NCI-H2196 treated with DMSO at 0.1 percent for 48 hours (cell line): ENCODE measurements around the gene MAML2.

ENCODE experiments used
- DNase-seq: peaks from one replicate; lab custom pipeline; 2025; ENCODE audit not compliant: unreplicated experiment; lab: John Stamatoyannopoulos, UW

MAML2 gene

DNA sequence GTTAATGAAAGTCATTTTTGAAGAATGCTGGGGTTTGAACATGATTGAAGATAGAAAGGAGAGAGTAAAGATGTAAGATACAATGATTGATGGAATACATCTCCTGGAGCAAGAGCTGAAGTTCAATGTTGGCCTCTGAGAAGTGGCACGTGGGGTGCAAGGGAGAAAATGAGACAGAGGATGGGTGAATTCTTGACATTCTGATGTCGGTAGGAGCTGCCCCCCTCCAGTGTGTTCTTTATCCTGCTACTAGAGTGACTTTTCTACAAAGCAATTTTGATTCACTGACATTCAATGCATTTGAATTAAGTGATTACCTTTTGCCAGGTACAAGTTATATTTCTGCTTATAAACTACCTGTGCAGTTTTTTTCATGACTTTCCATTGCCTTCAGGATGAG is 260.1 kb downstream of the MAML2 start:
- no peak for DNase-seq

DNA sequence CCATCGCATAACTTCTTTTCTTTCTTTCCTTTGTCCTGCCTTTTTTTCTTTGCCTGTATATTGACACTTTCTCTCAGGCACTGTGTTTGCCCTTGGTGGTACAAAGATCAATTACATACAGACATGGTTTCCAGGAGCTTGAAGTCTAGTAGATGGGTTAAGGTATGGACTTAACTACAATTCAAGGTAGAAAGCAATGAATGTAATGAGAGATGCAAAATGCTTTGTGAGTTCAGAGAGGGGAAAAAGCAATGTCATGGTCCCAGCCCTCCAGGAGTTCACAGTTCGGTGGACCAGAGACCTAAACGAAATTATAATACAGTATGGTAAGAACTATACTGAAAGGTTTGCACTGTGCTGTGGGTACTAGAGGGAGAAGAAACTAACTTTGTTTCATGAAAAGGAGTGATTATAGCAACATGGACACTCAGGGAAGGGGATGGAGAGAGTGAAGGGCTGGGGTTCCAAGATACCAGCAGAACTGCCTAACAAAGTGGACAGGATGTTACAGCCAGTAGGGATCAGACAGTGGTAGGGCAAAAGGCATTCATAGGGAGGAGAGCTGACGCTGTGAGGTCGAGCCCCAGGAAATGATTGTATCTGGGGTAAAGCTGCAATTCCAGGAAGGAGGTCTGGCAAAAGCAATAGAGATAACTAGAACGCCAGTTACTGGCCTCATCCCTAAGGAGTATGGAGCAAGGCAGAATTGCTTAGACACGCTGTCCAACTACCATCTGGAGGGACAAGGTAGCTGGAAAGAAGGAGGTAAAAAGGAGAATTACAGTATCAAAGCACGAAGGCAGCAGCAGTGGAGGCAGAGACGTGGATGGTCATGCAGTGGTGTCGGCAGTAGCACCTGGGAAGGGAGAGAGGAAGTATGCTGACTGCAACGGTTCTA is 260.7 kb downstream of the MAML2 start:
- DNase-seq = no peak

DNA sequence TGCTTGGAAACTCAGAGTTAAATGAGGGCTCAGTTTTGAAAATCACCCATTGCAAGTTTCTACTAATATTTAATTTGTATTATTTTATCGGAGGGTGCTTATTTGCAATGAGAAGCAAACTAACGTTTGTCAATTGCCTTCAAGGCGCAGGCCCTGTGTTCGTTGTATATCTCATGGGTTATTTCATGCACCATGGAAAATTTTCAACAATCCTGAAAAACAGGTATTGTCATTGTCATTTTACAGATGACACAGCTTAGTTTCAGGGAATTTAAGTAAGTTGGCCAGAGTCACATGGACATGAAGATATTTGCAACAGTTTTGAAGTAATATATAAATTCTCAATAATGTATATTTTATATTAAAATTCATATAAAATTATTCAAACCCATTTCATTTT is 261.4 kb downstream of the MAML2 start:
- DNase-seq = no peak

GRCh38 chr11:96079691-96080090 is 263.3 kb downstream of the MAML2 start:
- DNase-seq = no peak

GRCh38 chr11:96075532-96075959 is 267.4 kb downstream of the MAML2 start:
- DNase-seq = no peak

DNA sequence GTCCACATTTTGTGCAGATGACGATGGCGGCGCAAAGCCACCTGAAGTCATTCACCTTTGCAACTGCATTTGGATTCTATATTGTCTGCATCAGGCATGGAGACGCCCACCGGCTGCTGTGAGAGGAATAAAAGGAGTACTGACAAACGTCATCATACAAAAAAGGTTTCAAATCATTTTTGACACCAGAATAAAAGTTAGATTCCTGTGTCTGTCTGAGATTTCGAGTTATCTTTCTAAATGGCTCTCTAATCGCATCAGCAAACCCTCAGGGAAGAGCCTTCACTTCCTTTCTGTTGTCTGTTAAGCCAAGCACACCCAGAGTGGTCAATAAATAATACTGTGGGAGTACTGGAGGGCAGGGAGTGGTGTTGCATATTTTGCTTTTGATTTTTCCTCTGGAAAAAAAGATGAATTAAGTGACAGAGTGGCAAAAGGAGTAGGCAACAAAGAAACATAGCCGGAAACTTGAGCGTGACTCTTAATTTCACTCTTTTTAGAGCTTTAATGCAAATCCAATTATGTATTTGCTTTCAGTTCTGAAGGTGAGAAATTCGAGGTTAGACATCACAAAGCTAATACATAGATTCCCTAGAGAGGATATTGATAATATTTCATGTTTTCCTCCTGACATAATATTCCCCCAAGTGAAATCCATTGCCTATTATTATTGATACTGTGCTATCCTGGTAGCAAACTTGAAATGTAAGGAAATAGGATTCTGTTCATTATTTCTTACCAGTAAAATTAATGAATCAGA is 268.3 kb downstream of the MAML2 start:
- DNase-seq = no peak

DNA sequence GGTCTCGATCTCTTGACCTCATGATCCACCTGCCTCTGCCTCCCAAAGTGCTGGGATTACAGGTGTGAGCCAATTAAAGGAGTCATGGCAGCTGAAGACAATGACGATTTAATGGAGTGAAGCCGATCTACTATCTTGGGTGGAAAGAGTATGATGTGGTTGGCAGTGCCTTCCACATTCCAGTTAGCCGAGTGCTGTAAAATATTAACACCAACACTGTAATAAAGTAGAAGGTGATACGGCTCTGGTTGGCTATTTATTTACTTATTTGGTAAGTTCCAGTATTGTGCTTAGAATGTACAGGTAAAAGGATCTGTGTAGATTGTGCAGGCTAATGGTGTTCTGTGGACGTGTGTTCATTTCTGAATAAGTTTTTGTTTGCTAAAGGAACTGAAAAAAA is 269.5 kb downstream of the MAML2 start:
- no peak for DNase-seq

- DNase-seq = no peak
Measured at GRCh38 chr11:96072592-96072991, 270.4 kb downstream of the MAML2 start.

- no peak for DNase-seq
Measured at GRCh38 chr11:96070453-96070852, 272.5 kb downstream of the MAML2 start.

DNA sequence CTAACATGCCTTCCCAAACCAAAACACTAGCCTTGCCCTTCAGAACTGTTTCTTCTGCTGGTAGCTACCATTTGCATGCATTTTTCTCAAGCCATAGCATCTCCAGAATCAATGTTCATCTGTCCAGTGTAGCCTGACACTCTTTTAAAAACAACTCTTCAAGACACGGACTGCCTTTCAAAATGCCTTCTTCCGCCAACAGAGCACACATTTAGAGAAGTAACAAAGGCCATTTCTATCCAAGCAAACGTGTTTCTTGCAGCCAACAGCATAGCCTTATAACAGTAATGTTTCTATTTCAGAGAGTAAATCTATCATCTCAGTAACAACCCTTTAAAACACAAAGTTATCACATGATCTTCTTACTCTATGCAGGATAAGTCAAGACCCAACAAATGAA is 275.8 kb downstream of the MAML2 start:
- no peak for DNase-seq

DNA sequence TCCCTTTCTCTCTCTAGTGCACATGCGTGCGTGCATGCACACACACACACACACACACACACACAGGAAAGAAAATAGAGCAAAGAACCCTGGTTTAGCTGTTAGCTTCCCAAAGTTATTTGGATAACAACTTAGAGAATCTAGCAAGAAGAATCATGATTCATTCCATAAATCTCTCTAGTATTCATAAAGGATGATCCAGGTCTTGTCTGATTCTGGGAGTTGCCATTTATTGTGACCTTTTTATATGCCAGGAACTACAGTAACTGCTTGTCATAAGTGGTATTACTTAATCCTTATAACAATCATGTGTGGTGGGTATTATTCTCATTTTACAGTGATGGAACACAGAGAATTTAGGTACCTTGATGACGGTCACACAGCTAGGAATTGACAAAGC is 277.6 kb downstream of the MAML2 start:
- DNase-seq = no peak

DNA sequence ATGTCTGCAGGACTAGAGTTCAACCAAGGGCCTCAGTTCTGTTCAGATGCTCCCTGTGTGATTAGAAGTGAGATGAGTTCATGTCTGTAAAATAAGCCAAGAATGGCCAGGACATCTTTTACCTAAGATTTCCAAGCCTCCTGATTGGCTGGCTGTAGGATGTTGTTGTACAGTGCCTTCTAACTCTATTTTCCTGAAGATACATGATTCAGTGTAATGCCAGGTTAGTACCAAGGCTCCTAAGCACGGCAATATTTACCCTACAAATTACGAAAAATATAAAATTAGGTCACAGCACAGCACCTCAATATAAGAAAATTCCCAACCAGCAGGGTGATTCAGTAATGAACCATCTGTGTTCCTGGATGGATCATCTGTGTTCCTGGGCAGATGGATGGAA is 279.1 kb downstream of the MAML2 start:
- no peak for DNase-seq

GRCh38 chr11:96063053-96063452 is 279.9 kb downstream of the MAML2 start:
- no peak for DNase-seq

DNA sequence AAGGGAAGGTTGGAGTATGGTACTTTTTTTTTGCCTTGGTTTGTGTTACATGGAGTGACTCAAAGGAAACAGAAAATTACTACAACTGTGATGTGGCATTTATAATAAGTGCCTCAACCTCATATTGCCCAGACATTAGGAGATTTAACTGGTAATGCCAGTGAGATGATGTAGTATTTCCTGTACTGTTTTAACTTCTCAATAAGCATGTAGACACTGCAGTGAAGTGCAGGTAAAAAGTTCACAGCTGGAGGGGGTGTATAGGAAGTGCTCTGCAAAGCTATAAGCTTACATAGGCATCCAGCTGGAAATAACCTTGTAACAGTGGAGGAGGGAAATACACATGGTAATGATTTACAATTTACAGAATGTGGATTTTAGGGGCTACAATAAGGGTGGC is 280.9 kb downstream of the MAML2 start:
- DNase-seq = no peak

DNA sequence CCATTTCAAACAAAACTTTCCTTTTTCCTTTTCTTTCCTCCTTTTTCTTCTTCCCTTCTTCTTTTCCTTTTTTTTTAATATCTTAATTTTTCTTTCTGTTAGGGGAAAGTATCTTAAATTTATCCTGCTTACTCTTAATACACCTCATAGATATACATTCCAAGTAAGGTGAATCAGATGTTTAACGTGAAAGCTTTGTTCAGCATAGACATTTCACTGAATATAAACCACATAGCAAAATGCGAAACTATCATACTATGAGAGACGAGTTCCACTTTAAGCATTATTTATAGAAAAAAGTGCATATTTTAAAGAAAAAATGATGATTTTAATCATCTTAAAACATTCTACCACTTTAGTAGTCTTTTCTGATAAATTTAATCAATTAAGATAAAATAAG is 281.3 kb downstream of the MAML2 start:
- DNase-seq = no peak

DNA sequence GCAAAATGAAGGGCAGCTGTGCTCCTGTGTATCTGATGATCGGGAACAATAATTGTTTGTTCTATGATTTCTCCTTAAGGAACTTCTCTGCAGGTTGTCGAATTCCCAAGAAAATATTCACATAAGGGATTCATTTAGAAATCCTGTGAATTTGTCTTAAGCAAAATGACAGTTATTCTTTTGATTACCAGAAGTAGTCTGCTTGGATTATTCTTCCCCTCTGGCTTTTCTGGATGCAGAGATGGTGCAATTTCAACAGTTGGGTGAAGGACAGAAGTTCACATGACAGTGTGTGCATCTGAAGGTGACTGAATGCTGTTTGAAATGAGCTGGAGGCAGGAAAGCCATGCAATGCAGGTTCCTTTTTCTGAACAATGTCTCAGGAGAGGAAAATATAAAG is 281.9 kb downstream of the MAML2 start:
- DNase-seq = no peak

DNA sequence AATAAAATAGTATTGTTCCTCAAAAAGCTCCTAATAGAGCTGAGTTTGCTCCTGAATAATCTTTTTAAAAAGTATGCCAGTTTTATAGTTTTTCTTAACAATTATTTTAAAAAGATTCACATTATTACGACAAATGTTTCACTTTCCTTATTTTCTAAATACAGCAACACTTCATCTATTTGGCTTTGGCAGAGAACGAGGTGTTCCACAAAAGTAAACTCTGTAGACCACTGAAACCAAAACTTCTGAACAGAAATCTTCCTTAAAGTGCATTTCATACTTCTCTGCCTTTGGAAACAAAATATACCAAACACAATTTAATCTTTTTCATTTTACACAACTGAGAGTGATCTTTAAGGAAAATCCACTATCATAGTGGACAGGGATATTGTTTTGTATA is 285.5 kb downstream of the MAML2 start:
- DNase-seq = no peak

- DNase-seq = no peak
Measured at GRCh38 chr11:96056576-96056975, 286.4 kb downstream of the MAML2 start.

DNA sequence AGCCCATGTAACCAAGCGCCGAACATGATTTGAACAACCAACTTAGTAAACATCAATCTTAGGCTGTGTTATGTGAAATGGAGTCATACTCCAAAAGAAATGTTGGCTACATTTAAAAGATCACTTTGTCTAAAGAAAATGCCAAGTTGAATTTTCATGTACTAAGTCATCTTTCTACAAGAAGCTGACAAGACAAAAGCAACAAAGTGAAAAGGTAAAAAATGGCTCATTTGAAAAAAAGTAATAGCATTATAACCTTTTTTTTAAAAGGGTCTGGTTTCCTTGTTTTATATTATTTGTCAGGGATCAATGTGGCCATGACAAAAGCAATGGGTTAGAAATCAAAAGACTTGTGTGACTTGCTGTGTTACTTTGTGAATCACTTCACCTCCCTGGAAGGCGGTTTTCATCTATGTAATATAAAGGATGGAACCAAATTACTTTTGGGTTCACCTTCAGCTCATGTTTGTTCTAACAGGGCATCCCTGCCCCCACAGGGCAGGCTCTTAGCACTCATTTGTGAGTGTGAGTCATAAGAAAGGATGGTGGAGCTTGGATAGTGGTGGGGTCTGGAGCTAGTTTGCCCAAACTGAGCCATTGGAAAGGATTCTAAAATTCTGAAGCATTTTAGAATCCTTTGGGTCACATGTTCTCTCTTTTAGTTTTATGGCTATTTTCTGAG is 287.1 kb downstream of the MAML2 start:
- DNase-seq = no peak

DNA sequence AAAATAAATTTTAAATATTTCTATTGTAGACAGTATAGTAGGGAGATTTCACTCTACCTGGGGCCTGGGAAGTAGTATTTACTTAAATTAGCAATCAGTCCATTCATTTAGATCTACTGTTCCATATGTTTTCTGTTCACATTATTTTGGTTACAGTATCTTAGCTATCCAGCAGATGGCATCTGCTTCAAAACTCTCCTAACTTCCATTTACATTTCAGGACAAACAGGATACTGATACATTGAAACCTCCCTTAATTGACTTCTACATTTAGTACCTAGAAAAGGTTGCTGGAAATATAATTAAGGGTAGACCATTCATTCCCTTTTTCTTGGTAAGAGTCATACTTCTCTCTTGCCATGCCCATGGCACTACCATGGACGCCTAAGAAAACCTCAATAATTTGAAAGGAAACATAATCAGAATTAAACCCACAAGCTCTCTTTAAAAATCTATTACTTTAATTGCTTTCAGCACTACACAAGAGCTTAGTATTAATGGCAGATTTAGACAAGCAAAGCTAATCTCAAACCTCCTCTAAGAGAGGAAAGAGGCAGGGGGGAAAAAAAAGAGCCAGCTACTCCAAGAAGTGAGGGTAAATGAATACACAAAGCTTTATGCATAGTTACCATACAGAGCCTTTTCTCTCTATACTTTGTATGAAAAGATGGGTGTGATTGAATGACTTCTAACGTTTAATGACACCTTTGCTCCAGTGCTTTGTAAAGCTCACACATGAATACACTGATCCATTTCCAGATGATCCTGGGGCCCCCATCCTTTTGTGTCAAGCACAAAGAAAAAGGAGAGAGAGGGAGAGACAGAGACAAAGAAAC is 287.9 kb downstream of the MAML2 start:
- no peak for DNase-seq
